NB4 (cell line): Measurements from ENCODE around the gene FOXP1.
A peak's percentile ranks its signal among the peaks of the same experiment; 100 is the strongest.

ENCODE experiments used
- DNase-seq: peaks from one replicate; pipeline ENCODE4 v3.0.0; 2010; ENCODE audit warnings: low read depth
- H3K4me3 ChIP-seq: one replicate; pipeline ENCODE4 v1.5.1; 2011; ENCODE audit warnings: mild to moderate bottlenecking, low read depth, low read length, moderate library complexity
- MYC ChIP-seq: IDR thresholded peaks from 2 replicates; pipeline ENCODE4 v1.6.1; 2011; ENCODE audit warnings: low read depth, low read length
- POLR2A ChIP-seq: IDR thresholded peaks from 2 replicates; pipeline ENCODE4 v1.6.1; 2011; ENCODE audit warnings: mild to moderate bottlenecking; ENCODE audit not compliant: insufficient read length; ENCODE audit errors: extremely low read depth
- TF ChIP-seq, protein P1 (sequence below): IDR thresholded peaks from one replicate; pipeline ENCODE4 v1.5.1; 2012; ENCODE audit warnings: low read depth, low read length
- TF ChIP-seq, protein P2 (sequence below): IDR thresholded peaks from 2 replicates; pipeline ENCODE4 v1.6.1; 2011; ENCODE audit warnings: low read depth, low read length

Gene FOXP1

DNA sequence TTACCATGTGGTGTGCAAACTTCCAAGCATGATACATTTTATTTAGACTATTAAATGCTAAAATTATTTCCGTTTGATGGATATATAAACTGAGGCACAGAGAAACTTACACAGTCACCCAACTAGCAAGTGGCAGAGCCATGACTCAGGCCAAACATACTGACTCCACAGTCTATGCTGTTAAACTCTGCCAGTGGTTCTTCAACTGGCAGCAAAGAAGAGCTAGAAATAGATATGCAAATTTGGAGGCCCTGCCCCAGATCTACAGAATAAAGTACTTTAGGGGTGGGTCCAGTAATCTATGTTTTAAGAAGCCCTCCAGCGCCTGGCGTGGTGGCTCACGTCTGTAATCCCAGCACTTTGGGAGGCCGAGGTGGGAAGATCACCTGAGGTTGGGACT lies 400.0 kb downstream of the FOXP1 start:
- no peak for TF ChIP-seq MYC
- TF ChIP-seq, protein P1, sequence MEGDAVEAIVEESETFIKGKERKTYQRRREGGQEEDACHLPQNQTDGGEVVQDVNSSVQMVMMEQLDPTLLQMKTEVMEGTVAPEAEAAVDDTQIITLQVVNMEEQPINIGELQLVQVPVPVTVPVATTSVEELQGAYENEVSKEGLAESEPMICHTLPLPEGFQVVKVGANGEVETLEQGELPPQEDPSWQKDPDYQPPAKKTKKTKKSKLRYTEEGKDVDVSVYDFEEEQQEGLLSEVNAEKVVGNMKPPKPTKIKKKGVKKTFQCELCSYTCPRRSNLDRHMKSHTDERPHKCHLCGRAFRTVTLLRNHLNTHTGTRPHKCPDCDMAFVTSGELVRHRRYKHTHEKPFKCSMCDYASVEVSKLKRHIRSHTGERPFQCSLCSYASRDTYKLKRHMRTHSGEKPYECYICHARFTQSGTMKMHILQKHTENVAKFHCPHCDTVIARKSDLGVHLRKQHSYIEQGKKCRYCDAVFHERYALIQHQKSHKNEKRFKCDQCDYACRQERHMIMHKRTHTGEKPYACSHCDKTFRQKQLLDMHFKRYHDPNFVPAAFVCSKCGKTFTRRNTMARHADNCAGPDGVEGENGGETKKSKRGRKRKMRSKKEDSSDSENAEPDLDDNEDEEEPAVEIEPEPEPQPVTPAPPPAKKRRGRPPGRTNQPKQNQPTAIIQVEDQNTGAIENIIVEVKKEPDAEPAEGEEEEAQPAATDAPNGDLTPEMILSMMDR: no peak
- no peak for TF ChIP-seq POLR2A
- TF ChIP-seq, protein P2, sequence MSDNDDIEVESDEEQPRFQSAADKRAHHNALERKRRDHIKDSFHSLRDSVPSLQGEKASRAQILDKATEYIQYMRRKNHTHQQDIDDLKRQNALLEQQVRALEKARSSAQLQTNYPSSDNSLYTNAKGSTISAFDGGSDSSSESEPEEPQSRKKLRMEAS: no peak
- DNase-seq: no peak
- no peak overlapping the region for H3K4me3 ChIP-seq

DNA sequence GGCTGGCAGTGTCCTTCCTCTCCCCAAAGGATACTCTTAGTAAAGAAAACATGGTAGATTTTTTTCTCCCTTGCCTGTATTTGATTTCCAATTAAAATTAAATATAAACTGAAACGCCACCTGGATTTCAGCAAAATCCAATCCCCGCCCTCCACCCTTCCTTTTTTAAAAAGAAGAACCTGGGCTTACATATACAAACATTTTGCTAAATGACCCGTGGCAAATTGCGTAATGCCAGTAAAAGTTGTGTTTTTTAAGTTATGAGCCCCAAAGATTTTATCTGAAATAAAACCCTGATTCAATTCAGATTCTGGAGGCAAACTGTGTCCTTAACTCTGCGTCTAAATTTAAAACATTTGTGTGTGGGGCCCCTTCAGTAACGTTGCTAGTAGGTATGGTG lies 403.0 kb downstream of the FOXP1 start:
- peak; percentile 23 for DNase-seq
- H3K4me3 ChIP-seq: no peak overlapping the region
- TF ChIP-seq POLR2A (no peak), MYC (no peak)
- TF ChIP-seq, protein P2: no peak
- TF ChIP-seq, protein P1: no peak

DNA sequence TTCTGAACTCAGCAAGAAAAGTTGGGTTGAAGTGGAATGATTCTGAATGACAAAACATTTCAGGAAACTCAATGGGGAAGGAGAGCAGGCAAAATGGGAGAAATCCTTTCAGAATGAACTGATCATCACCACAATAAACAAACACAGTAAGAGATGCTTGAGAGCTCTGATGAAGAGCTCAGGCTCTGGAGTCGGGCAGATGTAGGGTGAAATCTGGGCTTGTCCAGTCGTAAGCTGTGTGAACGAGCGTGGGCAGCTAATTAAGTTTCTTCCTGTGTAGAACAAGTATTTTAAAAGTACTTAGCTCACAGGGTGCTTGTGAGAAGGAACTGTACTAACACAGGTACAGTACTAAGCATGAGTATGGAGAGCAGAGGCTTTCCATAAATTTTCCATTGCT lies 406.2 kb downstream of the FOXP1 start:
- TF ChIP-seq POLR2A (no peak), MYC (no peak)
- TF ChIP-seq, protein P1: no peak
- TF ChIP-seq, protein P2: no peak
- no peak for DNase-seq
- H3K4me3 ChIP-seq: no peak overlapping the region

DNA sequence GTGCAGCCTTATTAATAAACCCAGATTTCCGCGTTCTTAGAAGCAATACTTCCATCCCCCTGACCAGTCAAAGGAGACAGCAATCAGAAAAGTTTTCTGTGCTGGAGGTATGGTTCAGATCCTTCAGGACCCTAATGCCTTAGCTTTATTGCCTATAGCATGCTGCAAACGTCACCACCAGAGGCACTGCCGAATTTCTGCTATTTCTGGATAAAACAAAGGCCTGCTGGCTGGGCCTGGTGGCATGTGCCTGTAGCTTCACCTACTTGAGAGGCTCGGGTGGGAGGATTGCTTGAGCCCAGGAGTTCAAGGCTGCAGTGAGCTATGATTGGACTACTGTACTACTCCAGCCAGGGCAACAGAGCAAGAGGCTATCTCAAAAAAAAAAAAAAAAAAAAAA lies 407.2 kb downstream of the FOXP1 start:
- DNase-seq: no peak
- H3K4me3 ChIP-seq: no peak overlapping the region
- TF ChIP-seq POLR2A (no peak), MYC (no peak)
- TF ChIP-seq, protein P2: no peak
- TF ChIP-seq, protein P1: no peak

DNA sequence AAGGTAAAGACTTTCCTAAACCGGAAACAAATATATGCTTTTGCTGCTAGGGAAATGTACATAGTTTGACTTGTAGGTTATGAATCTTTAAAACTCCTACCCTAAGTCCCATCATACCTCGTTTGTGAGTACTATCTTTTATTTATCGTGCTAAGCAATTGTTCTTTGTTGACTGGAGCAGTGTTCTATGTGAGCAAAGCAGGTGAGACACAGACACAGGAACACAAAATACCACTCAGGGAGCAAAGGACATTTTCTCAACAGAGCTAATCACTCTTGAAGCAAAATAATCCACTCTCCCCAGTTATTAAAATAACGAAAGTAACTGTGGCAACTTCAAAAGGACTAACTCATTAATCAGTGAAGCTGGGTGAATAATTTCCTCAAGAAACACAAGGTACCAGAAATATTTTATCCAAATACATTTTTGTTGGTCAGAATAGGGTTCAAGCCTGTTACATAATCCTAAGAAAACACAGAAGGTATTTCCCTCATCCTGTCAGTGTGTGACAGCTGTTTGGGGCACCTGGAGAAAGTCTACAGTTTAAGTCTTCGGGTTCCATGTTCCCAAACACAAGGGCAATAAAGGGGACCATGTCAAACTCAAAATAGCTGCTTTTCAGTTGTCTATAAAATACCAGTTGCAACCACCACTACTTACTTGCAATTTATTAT lies 407.7 kb downstream of the FOXP1 start:
- DNase-seq: no peak
- TF ChIP-seq, protein P1: no peak
- TF ChIP-seq POLR2A: no peak
- no peak for TF ChIP-seq MYC
- TF ChIP-seq, protein P2: no peak
- H3K4me3 ChIP-seq: no peak overlapping the region
